ENCODE results near the gene BTRC. TPM values are rescaled to one million over a fixed set of nuclear protein-coding genes. Genes with fewer than 3 reads are reported as not detected.
"Not testable (repeated sequence)": the region's sequence is repeated elsewhere in the genome, so short reads cannot be mapped to it uniquely, and the experiment has no call there.

Gene BTRC
- total RNA-seq, 3 donors from 2014 or later: 12.4 to 19.5 (median 16.0) TPM

GRCh38 chr10:101329341-101330032 lies 24.5 kb upstream of the BTRC start:
- no peaks in the 10 kb centered on the region for H3K4me1 ChIP-seq (ENCODE audit: low read depth)
- DNase-seq: no peak
- TF ChIP-seq CTCF (IDR thresholded peaks at IDR 0.05): no peak
- no peaks in the 10 kb centered on the region for H3K36me3 ChIP-seq (ENCODE audit: low read depth)
- intact Hi-C loops (cut with DNase I, micrococcal nuclease): no loop called here
- no peaks in the 10 kb centered on the region for H3K9me3 ChIP-seq
- H3K4me3 ChIP-seq: no peak overlapping the region
- ATAC-seq: no peak

GRCh38 chr10:101330231-101330630 lies 23.7 kb upstream of the BTRC start:
- no peaks in the 10 kb centered on the region for H3K36me3 ChIP-seq (ENCODE audit: low read depth)
- H3K4me1 ChIP-seq (ENCODE audit: low read depth): no peaks in the 10 kb centered on the region
- H3K9me3 ChIP-seq: no peaks in the 10 kb centered on the region
- no peak for TF ChIP-seq CTCF (IDR thresholded peaks at IDR 0.05)
- DNase-seq (no peak), ATAC-seq (no peak)
- intact Hi-C loops (cut with DNase I, micrococcal nuclease): no loop called here
- no peak overlapping the region for H3K4me3 ChIP-seq

- ATAC-seq (no peak), DNase-seq (no peak)
- intact Hi-C loops (cut with DNase I, micrococcal nuclease): no loop called here
- Histone ChIP-seq H3K4me3 (no peak overlapping the region), H3K4me1 (ENCODE audit: low read depth) (no peaks in the 10 kb centered on the region), H3K36me3 (ENCODE audit: low read depth) (no peaks in the 10 kb centered on the region), H3K9me3 (no peaks in the 10 kb centered on the region)
- TF ChIP-seq CTCF (IDR thresholded peaks at IDR 0.05): no peak
Observed at GRCh38 chr10:101330631-101331225, 23.2 kb upstream of the BTRC start.

- no peak overlapping the region for H3K4me3 ChIP-seq
- H3K4me1 ChIP-seq (ENCODE audit: low read depth): no peaks in the 10 kb centered on the region
- ATAC-seq (no peak), DNase-seq (no peak)
- intact Hi-C loops (cut with DNase I, micrococcal nuclease): no loop called here
- no peak for TF ChIP-seq CTCF (IDR thresholded peaks at IDR 0.05)
- H3K9me3 ChIP-seq: no peaks in the 10 kb centered on the region
- H3K36me3 ChIP-seq (ENCODE audit: low read depth): no peaks in the 10 kb centered on the region
Observed at GRCh38 chr10:101331956-101332355, 22.0 kb upstream of the BTRC start.

- H3K4me3 ChIP-seq; intact Hi-C loops (cut with DNase I, micrococcal nuclease); H3K36me3 ChIP-seq (ENCODE audit: low read depth); H3K4me1 ChIP-seq (ENCODE audit: low read depth); DNase-seq; H3K9me3 ChIP-seq; ATAC-seq: not testable (repeated sequence)
Observed at GRCh38 chr10:101334259-101334658, 19.7 kb upstream of the BTRC start.

GRCh38 chr10:101336382-101336781 lies 17.6 kb upstream of the BTRC start:
- Histone ChIP-seq H3K4me1 (ENCODE audit: low read depth) (no peaks in the 10 kb centered on the region), H3K4me3 (no peak overlapping the region), H3K9me3 (no peaks in the 10 kb centered on the region), H3K36me3 (ENCODE audit: low read depth) (no peaks in the 10 kb centered on the region)
- TF ChIP-seq CTCF (IDR thresholded peaks at IDR 0.05): no peak
- ATAC-seq (no peak), DNase-seq (no peak)
- intact Hi-C loops (cut with DNase I, micrococcal nuclease): no loop called here
